CD4-positive, alpha-beta T cell (primary cell): ENCODE measurements around the gene TP53I13. TPM values are rescaled to one million over a fixed set of nuclear protein-coding genes. Genes with fewer than 3 reads are reported as not detected.
"Not testable (repeated sequence)": the region's sequence is repeated elsewhere in the genome, so short reads cannot be mapped to it uniquely, and the experiment has no call there.

Source experiments
- ATAC-seq: fragments of 200-7000 bp; cut with Tn5 transposase; one replicate; pipeline ENCODE4 v1.10.0; 2022; ENCODE audit warnings: mild to moderate bottlenecking; ENCODE audit not compliant: poor library complexity
- CTCF ChIA-PET: fragments of 350-600 bp; sonication (Branson Sonifier 250); formaldehyde crosslinking; loops from one replicate; lab custom pipeline; 2021; ENCODE audit warnings: antibody characterized with exemption, inconsistent platforms; lab: Charles Lee
- POLR2A ChIA-PET: fragments of 350-600 bp; sonication (Branson Sonifier 250); formaldehyde crosslinking; loops from one replicate; lab custom pipeline; 2021; ENCODE audit warnings: antibody characterized with exemption, inconsistent platforms; lab: Charles Lee
- DNase-seq, 14 experiments: peaks; one replicate each; pipeline ENCODE4 v3.0.0-alpha.2; 2013 to 2020; ENCODE audit warnings: mixed read lengths in 2 of 14
- H3K27ac ChIP-seq, 2 donors: one replicate each; pipeline versions ENCODE4 v1.5.1 to v1.7.0; 2013; ENCODE audit warnings: low read length in 2 of 2, low read depth in 1 of 2, mild to moderate bottlenecking in 1 of 2
- H3K27me3 ChIP-seq, 2 experiments: 1 replicate in 1 of 2; 2 replicates in 1 of 2; pipeline versions ENCODE4 v1.6.1 to v1.7.0; 2013; ENCODE audit warnings: low read length in 2 of 2, control low read depth in 1 of 2, mild to moderate bottlenecking in 1 of 2, moderate library complexity in 1 of 2; ENCODE audit not compliant: insufficient read depth in 2 of 2, control insufficient read depth in 1 of 2
- H3K36me3 ChIP-seq: one replicate; pipeline ENCODE4 v1.6.1; 2013; ENCODE audit warnings: low read length, control low read depth; ENCODE audit not compliant: insufficient read depth
- H3K4me1 ChIP-seq: one replicate; pipeline ENCODE4 v1.6.1; 2013; ENCODE audit warnings: low read length, control low read depth; ENCODE audit not compliant: insufficient read depth
- H3K4me3 ChIP-seq: one replicate; pipeline ENCODE4 v1.5.1; 2013; ENCODE audit warnings: mild to moderate bottlenecking, low read length, moderate library complexity
- H3K9me3 ChIP-seq, 2 experiments: 1 replicate in 1 of 2; 2 replicates in 1 of 2; pipeline versions ENCODE4 v1.6.1 to v1.7.0; 2013; ENCODE audit warnings: low read length in 2 of 2, mild to moderate bottlenecking in 2 of 2, control low read depth in 1 of 2, moderate library complexity in 1 of 2; ENCODE audit not compliant: control insufficient read depth in 1 of 2, insufficient read depth in 1 of 2
- H3K27ac Mint-ChIP-seq: one replicate; pipeline ENCODE4 v1.8.0; 2020; ENCODE audit warnings: mixed read lengths
- H3K27me3 Mint-ChIP-seq: one replicate; pipeline ENCODE4 v1.8.0; 2021; ENCODE audit warnings: mixed read lengths
- H3K36me3 Mint-ChIP-seq: one replicate; pipeline ENCODE4 v1.8.0; 2021; ENCODE audit warnings: low read depth, mixed read lengths
- H3K4me1 Mint-ChIP-seq: one replicate; pipeline ENCODE4 v1.8.0; 2021; ENCODE audit warnings: low read depth, mixed read lengths
- H3K4me3 Mint-ChIP-seq: one replicate; pipeline ENCODE4 v1.8.0; 2020; ENCODE audit warnings: mild to moderate bottlenecking, mixed read lengths
- H3K9me3 Mint-ChIP-seq: one replicate; pipeline ENCODE4 v1.8.0; 2020; ENCODE audit warnings: mixed read lengths
- CTCF ChIP-seq: fragments of 200-600 bp; IDR thresholded peaks from one replicate; pipeline ENCODE4 v1.8.0; 2022; ENCODE audit warnings: antibody characterized with exemption, mild to moderate bottlenecking
- intact Hi-C, 2 experiments: fragments of 100-400 bp; cut with DNase I in 1 of 2; cut with micrococcal nuclease in 1 of 2; formaldehyde crosslinking; loops; one replicate each; pipeline versions ENCODE4 v1.15.1 to v1.9.0; 2023 to 2025; cut with DNase I, micrococcal nuclease
- total RNA-seq, 174 experiments: library from RNA in 2 of 174; stranded (reverse) in 2 of 174; gene quantifications; one replicate each; pipeline ENCODE4 v1.2.3 and lab custom pipeline; 2021 to 2026

TP53I13 gene
- total RNA-seq, 2 experiments from 2014 or later, result 45.8 to 47.7 TPM

- Histone ChIP-seq H3K4me3 (no peak overlapping the region), H3K9me3 (no peaks in the 10 kb centered on the region), H3K4me1 (peaks cover 13% of the 10 kb centered on the region), H3K27me3 (no peaks in the 10 kb centered on the region), H3K36me3 (peaks cover 11% of the 10 kb centered on the region), H3K27ac (no peak overlapping the region)
- CTCF ChIA-PET, result interaction anchor here (1.3 kb wide), 1 partner anchor 20 kb away, joined by 3 read pairs; no protein-coding TSS in a partner anchor
- no peaks in the 10 kb centered on the region for H3K9me3 Mint-ChIP-seq
- H3K4me3 Mint-ChIP-seq, result no peak overlapping the region
- DNase-seq (no peak), ATAC-seq (no peak)
- H3K27ac Mint-ChIP-seq, result no peak overlapping the region
- POLR2A ChIA-PET, result no interaction called here
- no peaks in the 10 kb centered on the region for H3K36me3 Mint-ChIP-seq
- no peak for TF ChIP-seq CTCF
- H3K27me3 Mint-ChIP-seq, result no peaks in the 10 kb centered on the region
- peaks cover 7% of the 10 kb centered on the region for H3K4me1 Mint-ChIP-seq
- intact Hi-C loops, result no loop called here
Observed at GRCh38 chr17:29557085-29557738, 11.3 kb upstream of the TP53I13 start.

GRCh38 chr17:29557739-29558116, 10.8 kb upstream of the TP53I13 start:
- Mint-ChIP-seq H3K27me3 (no peaks in the 10 kb centered on the region), H3K4me3 (no peak overlapping the region), H3K4me1 (peaks cover 9% of the 10 kb centered on the region), H3K27ac (no peak overlapping the region), H3K9me3 (no peaks in the 10 kb centered on the region), H3K36me3 (no peaks in the 10 kb centered on the region)
- Histone ChIP-seq H3K27ac (no peak overlapping the region), H3K36me3 (peaks cover 16% of the 10 kb centered on the region), H3K27me3 (no peaks in the 10 kb centered on the region), H3K4me1 (peaks cover 18% of the 10 kb centered on the region), H3K4me3 (no peak overlapping the region), H3K9me3 (no peaks in the 10 kb centered on the region)
- peak in 1 of 14 experiments; percentile 13 for DNase-seq
- CTCF ChIA-PET, result no interaction called here
- no peak for TF ChIP-seq CTCF
- no peak for ATAC-seq
- POLR2A ChIA-PET, result no interaction called here
- intact Hi-C loops, result no loop called here

- H3K4me1 ChIP-seq, result peaks cover 22% of the 10 kb centered on the region
- CTCF ChIA-PET, H3K27me3 ChIP-seq, H3K9me3 ChIP-seq, H3K4me3 ChIP-seq, POLR2A ChIA-PET, DNase-seq, H3K27ac Mint-ChIP-seq, H3K27ac ChIP-seq, H3K27me3 Mint-ChIP-seq, ATAC-seq, H3K36me3 Mint-ChIP-seq, H3K4me3 Mint-ChIP-seq, intact Hi-C loops, H3K9me3 Mint-ChIP-seq: not testable (repeated sequence)
- H3K4me1 Mint-ChIP-seq, result peaks cover 11% of the 10 kb centered on the region
- H3K36me3 ChIP-seq, result peaks cover 16% of the 10 kb centered on the region
Observed at GRCh38 chr17:29558139-29558538, 10.4 kb upstream of the TP53I13 start.

- Mint-ChIP-seq H3K4me3 (no peak overlapping the region), H3K9me3 (no peaks in the 10 kb centered on the region), H3K27ac (no peak overlapping the region), H3K36me3 (no peaks in the 10 kb centered on the region), H3K4me1 (peaks cover 19% of the 10 kb centered on the region), H3K27me3 (no peaks in the 10 kb centered on the region)
- H3K27me3 ChIP-seq, result no peaks in the 10 kb centered on the region
- intact Hi-C loops, result loop anchor here (10.0 kb wide), 1 partner anchor 55 kb away; no protein-coding TSS in a partner anchor
- H3K27ac ChIP-seq, result no peak overlapping the region
- ChIA-PET POLR2A (no interaction called here), CTCF (interaction anchor here (1.3 kb wide), 1 partner anchor 23 kb away, joined by 4 read pairs; no protein-coding TSS in a partner anchor)
- H3K4me3 ChIP-seq, result no peak overlapping the region
- peaks cover 36% of the 10 kb centered on the region for H3K4me1 ChIP-seq
- ATAC-seq, result no peak
- H3K9me3 ChIP-seq, result no peaks in the 10 kb centered on the region
- no peak for TF ChIP-seq CTCF
- peaks cover 16% of the 10 kb centered on the region for H3K36me3 ChIP-seq
- DNase-seq, result no peak
Observed at GRCh38 chr17:29559640-29560039, 8.9 kb upstream of the TP53I13 start.
